ENCODE results near the gene WFIKKN1.

- TF ChIP-seq CTCF (IDR thresholded peaks at IDR 0.05 in 2 of 3, conservative IDR thresholded peaks at IDR 0.05 in 1 of 3; ENCODE audit: borderline replicate concordance in 1 of 3, insufficient read depth in 1 of 3, low read depth in 2 of 3, low read length in 2 of 3) (no peak), POLR2A (IDR thresholded peaks at IDR 0.05; ENCODE audit: borderline replicate concordance, extremely low read depth, insufficient read depth, insufficient read length) (no peak), ZFX (IDR thresholded peaks at IDR 0.05) (no peak), RAD21 (IDR thresholded peaks at IDR 0.05; ENCODE audit: low read depth) (no peak), JUND (IDR thresholded peaks at IDR 0.05) (no peak), EZH2phosphoT487 (IDR thresholded peaks at IDR 0.05; ENCODE audit: borderline replicate concordance) (no peak), POLR2AphosphoS5 (IDR thresholded peaks at IDR 0.05; ENCODE audit: low read depth, low read length) (no peak), EZH2 (IDR thresholded peaks at IDR 0.05) (no peak), CBX3 (IDR thresholded peaks at IDR 0.05; ENCODE audit: low read depth) (no peak), ZBTB33 (IDR thresholded peaks at IDR 0.05; ENCODE audit: extremely low read depth, insufficient replicate concordance, low read length) (no peak), SIN3A (IDR thresholded peaks at IDR 0.05; ENCODE audit: low read depth) (no peak), REST (IDR thresholded peaks at IDR 0.05; ENCODE audit: low read depth) (no peak), MAX (IDR thresholded peaks at IDR 0.05) (no peak)
Observed at GRCh38 chr16:674214-674881, 43.6 kb downstream of the WFIKKN1 start.
